Keratinocyte (primary cell): ENCODE data around the gene KLHL42.

Experiments used
- EZH2 ChIP-seq: IDR thresholded peaks from one replicate; pipeline ENCODE4 v1.6.1; 2012; ENCODE audit warnings: inconsistent platforms, mild to moderate bottlenecking, low read length, moderate library complexity
- TF ChIP-seq, protein P1 (sequence below), 3 experiments: IDR thresholded peaks in 1 of 3; conservative IDR thresholded peaks in 1 of 3; optimal IDR thresholded peaks in 1 of 3; 2 replicates in 2 of 3; 3 replicates in 1 of 3; pipeline versions ENCODE3 to v1.5.1; 2011; ENCODE audit warnings: low read length in 3 of 3, mild to moderate bottlenecking in 3 of 3, moderate library complexity in 2 of 3, control low read depth in 1 of 3, inconsistent platforms in 1 of 3; ENCODE audit not compliant: insufficient read depth in 2 of 3; ENCODE audit errors: extremely low read depth in 1 of 3

DNA sequence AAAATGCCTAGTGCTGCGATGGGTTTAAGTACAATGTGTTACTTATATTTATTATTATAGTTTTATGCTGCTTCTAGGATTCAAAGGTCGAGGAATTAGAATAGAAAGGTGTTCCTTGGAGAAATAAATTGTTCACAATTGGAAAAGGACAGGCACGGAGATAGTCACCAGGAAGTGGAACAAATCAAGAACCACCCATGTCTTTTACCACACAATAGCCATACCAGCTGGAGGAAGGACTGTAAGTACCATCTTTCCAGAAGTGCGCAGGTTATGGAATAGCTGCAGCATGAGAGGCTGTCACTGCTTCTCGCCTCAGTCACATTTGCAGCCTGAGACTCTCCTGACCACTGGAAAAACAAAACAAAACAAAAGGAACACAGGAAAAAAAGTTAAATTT lies 40.5 kb downstream of the KLHL42 start:
- TF ChIP-seq, protein P1, sequence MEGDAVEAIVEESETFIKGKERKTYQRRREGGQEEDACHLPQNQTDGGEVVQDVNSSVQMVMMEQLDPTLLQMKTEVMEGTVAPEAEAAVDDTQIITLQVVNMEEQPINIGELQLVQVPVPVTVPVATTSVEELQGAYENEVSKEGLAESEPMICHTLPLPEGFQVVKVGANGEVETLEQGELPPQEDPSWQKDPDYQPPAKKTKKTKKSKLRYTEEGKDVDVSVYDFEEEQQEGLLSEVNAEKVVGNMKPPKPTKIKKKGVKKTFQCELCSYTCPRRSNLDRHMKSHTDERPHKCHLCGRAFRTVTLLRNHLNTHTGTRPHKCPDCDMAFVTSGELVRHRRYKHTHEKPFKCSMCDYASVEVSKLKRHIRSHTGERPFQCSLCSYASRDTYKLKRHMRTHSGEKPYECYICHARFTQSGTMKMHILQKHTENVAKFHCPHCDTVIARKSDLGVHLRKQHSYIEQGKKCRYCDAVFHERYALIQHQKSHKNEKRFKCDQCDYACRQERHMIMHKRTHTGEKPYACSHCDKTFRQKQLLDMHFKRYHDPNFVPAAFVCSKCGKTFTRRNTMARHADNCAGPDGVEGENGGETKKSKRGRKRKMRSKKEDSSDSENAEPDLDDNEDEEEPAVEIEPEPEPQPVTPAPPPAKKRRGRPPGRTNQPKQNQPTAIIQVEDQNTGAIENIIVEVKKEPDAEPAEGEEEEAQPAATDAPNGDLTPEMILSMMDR (optimal IDR thresholded peaks at IDR 0.05 in 1 of 3, IDR thresholded peaks at IDR 0.05 in 1 of 3, conservative IDR thresholded peaks at IDR 0.05 in 1 of 3; ENCODE audit: extremely low read depth in 1 of 3, insufficient read depth in 2 of 3, low read length in 3 of 3), result no peak
- no peak for TF ChIP-seq EZH2
